Activated CD8-positive, alpha-beta memory T cell treated with anti-CD3 and anti-CD28 coated beads for 4 hours (primary cell): ENCODE results near the gene BLZF1.
"Not testable (repeated sequence)": the region's sequence is repeated elsewhere in the genome, so short reads cannot be mapped to it uniquely, and the experiment has no call there.

Source experiments
- DNase-seq, 2 donors: peaks; one replicate each; pipeline ENCODE4 v3.0.0-alpha.2; 2020; ENCODE audit warnings: low read depth in 2 of 2

The BLZF1 gene

DNA sequence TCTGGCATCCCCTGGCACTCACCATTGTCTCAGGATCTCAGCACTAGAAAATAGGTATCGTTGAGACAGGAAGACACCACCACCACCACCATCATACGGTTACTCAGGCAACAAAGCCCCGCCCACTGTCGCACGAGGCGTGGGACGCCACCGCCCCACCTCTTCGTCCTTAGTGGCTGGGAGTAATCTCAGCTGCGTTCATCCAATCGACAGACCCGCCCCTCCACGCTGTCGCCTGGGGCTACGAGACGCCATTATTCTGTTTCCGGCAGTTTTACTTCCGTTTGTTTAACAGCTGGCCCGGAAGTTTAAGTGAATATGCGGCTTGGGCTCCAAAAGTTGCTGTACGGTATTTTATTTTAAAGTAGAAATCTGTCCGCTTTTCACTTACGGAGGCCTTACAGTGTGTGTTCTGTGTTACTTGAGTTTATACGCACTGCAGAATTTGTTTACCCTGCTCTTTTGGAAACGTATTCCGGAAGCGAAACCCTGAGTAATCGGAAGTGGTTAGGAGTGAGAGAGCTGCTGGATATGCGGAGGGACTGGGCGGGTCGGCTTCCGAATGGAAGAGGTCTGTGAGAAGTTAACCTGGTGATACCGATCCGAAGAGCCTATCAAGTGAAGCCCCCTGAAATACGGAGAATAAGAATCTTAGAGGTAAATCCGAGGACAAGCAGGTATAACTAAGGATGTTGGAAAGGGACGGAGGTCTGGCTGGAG lies at the start of gene BLZF1, which contains the start of gene NME7:
BLZF1 (plus strand) TSS at position 510 of the 720 bp plus-strand sequence. CDS start 1,328 bp downstream, outside the sequence.
NME7 (minus strand) TSS at position 112 of the 720 bp plus-strand sequence; CDS start at position 25, 87 bp downstream.
- peak; percentile 97 to 98 for DNase-seq

DNA sequence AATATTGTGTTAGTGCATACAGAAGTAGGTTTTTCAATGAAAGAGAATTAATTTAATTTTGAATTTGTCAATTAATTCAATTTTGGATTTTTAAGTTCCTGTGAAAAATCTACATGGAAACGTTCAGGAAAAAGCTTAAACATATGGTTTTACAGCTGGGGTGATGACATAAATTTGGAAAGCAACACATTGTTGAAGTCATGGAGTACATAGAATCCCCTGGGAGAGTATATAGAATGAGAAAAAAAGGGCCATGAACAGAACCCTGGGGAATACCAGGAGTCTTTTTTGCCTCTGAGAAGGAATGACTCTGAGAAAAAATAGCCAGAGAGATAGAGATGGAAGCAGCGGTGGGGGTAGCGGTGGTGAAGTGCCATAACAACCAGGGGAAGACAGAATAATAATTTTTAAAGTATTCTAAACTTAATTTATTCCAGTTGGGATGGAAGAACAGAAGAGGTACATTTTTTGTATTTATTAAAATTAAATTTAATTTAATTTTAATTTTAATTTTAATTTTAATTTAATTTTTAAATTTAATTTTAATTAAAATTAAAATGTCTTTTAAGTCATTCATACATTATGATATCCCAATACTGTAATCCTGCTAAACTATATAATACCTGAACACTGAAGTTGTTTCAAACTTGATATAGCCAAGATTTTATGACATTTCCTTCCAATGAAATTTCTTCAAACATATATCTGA lies 49.3 kb upstream of the BLZF1 start:
- no peak for DNase-seq

DNA sequence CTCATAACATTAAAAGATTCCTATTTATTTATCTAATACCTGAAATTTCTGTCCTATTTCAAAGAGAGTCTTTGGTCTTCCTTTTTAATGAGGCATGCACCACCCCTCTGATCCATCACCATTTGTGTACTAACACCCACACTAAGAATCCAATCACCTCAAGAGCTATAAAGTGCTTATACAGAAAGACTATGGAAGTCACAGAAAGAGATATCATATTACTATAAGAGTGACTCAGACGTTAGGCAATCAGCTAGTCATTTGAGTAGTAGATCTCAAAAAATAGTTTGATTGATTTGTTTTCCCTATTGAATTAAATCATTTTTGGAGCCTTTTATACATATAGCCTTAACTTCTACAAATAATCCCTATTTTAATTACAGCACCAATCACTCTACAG lies 46.5 kb upstream of the BLZF1 start:
- no peak for DNase-seq

GRCh38 chr1:169322138-169322537 lies 45.9 kb upstream of the BLZF1 start:
- DNase-seq = no peak

GRCh38 chr1:169325117-169325516 lies 42.9 kb upstream of the BLZF1 start:
- DNase-seq = no peak

GRCh38 chr1:169326261-169326955 lies 41.6 kb upstream of the BLZF1 start:
- no peak for DNase-seq

- no peak for DNase-seq
Observed at GRCh38 chr1:169326956-169327268, 41.1 kb upstream of the BLZF1 start.

- DNase-seq = no peak
Observed at GRCh38 chr1:169327875-169328274, 40.1 kb upstream of the BLZF1 start.

- DNase-seq = no peak
Observed at GRCh38 chr1:169329383-169329782, 38.6 kb upstream of the BLZF1 start.

GRCh38 chr1:169330927-169331326 lies 37.1 kb upstream of the BLZF1 start:
- no peak for DNase-seq

DNA sequence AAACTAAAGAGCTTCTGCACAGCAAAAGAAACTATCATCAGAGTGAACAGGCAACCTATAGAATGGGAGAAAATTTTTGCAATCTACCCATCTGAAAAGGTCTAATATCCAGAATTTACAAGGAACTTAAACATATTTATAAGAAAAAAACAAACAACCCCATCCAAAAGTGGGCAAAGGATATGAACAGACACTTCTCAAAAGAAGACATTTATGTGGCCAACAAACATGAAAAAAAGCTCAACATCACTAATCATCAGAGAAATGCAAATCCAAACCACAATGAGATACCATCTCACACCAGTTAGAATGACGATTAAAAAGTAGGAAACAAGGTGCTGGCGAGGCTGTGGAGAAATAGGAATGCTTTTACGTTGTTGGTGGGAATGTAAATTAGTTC lies 33.3 kb upstream of the BLZF1 start:
- not testable (repeated sequence) for DNase-seq

DNA sequence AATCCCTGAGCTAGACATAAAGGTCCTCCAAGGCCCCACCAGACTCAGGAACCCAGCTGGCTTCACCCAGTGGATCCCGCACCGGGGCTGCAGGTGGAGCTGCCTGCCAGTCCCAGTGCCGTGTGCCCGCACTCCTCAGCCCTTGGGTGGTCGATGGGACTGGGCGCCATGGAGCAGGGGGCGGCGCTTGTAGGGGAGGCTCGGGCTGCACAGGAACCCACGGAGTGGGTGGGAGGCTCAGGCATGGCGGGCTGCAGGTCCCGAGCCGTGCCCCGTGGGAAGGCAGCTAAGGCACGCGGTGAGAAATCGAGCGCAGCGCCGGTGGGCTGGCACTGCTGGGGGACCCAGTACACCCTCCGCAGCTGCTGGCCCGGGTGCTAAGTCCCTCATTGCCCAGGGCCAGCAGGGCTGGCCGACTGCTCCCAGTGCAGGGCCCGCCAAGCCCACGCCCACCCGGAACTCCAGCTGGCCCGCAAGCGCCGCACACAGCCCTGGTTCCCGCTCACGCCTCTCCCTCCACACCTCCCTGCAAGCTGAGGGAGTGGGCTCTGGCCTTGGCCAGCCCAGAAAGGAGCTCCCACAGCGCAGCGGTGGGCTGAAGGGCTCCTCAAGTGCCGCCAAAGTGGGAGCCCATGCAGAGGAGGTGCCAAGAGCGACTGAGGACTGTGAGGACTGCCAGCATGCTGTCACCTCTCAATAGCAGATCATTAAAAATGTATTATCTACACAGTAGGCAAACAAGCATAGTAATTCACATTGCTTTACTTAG lies 30.9 kb upstream of the BLZF1 start:
- not testable (repeated sequence) for DNase-seq

DNA sequence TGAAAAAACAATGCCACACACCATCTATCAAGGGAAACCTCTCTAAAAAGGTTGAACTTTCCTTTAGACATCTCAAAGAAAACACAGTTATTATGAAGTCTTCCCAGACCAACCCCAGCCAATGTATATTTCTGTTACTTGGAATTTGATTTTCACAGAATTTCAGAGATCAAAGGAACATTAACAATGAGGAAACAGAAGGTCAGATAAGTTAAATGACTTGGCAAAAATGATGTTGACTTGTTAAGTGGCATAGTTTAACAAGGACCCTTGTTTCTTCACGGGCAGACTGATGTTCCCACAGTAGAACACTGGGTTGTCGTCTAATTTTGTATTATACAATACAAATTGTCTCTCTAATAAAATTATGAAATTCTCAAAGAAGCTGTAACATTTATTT lies 29.4 kb upstream of the BLZF1 start:
- DNase-seq = no peak

DNA sequence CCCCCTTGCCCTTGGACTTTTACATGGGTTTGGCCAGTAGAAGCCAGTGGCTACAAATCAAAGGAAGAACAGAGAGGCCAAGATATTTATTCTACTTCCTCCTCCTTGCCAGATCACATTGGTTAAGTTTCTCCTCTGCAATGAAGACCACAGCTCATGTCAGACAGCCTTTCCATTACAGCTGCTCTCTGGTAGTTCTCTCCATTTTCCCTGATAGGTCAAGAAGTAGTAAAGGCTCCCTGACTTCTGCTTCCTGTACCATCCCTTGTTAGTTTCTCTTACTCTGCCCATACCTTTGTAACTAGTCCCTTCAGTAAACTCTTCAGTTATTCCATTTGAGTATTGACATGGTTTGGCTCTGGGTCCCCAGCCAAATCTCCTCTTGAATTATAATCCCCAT lies 28.2 kb upstream of the BLZF1 start:
- DNase-seq = no peak

DNA sequence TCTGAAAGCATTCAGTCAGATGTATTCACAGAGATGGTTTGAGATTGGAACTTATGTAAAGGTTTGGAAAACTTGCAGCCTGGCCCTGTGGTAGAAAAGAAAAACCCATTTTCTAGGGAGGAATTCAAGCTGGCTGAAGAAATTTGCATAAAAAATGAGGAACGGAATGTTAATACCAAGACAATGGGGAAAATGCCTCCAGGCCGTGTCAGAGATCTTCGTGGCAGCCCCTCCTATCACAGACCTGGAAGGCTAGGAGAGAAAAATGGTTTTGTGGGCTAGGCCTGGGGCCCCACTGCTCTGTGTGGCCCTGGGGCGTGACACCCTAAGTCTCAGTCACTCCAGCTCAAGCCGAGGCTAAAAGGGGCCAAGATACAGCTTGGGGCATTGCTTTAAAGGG lies 27.1 kb upstream of the BLZF1 start:
- DNase-seq = no peak

GRCh38 chr1:169342096-169342495 lies 25.9 kb upstream of the BLZF1 start:
- not testable (repeated sequence) for DNase-seq

DNA sequence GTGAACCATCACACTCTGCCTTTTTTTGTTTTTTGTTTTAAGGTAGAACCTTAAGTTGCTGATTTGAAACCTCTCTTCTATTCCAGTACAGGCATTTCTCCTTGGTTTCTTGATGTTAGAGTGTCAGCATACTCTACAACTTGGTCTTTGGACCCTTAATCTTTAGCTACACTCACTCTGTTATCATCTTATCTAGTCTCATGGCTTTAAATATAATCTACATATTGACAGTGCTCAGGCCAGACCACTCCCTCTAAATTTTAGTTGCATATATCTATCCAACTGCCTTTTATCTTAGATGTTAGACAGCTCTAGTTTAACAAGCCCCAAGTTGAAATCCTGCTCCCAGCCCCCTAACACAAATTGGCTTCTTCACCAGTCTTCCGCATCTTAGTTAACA lies 22.5 kb upstream of the BLZF1 start:
- no peak for DNase-seq

- DNase-seq = no peak
Observed at GRCh38 chr1:169346036-169346589, 21.9 kb upstream of the BLZF1 start.

GRCh38 chr1:169347688-169348382 lies 20.2 kb upstream of the BLZF1 start:
- DNase-seq = no peak

GRCh38 chr1:169348383-169349036 lies 19.5 kb upstream of the BLZF1 start:
- DNase-seq = peak in 1 of 2 donors; percentile 9

DNA sequence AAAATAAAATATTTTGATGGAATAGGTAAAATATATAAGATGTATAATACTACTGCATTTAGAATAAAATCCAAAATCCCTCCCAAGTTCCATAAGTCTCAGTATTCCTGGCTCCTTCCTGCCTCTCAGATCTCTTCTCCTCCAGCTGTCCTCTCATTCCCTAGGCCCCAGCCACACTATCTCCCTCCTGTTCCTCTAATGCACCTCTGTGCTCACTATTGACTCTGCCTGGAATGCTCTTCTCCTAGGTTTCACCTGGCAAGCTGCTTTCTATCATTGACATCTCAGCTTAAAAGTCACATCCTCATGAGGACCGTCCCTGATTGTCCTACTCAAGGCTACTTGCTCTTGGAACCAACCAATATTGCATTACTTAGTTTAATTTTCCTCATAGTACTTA lies 7.6 kb upstream of the BLZF1 start:
- no peak for DNase-seq
